ENCODE results near the gene DNAJC7. TPM values are rescaled to one million over a fixed set of nuclear protein-coding genes. Genes with fewer than 3 reads are reported as not detected.

DNAJC7 gene, protein sequence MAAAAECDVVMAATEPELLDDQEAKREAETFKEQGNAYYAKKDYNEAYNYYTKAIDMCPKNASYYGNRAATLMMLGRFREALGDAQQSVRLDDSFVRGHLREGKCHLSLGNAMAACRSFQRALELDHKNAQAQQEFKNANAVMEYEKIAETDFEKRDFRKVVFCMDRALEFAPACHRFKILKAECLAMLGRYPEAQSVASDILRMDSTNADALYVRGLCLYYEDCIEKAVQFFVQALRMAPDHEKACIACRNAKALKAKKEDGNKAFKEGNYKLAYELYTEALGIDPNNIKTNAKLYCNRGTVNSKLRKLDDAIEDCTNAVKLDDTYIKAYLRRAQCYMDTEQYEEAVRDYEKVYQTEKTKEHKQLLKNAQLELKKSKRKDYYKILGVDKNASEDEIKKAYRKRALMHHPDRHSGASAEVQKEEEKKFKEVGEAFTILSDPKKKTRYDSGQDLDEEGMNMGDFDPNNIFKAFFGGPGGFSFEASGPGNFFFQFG
- 46.3 TPM for total RNA-seq

GRCh38 chr17:42016941-42017865 lies at the start of gene DNAJC7:
Gene DNAJC7 (minus strand): TSS chr17:42017439. CDS start chr17:42017416, 23 bp downstream.
- DNase-seq (ENCODE audit: low read depth in 2 of 3, low spot score in 2 of 3) = peak; percentile 67 to 95 (median 94)

- DNase-seq (ENCODE audit: low read depth in 2 of 3, low spot score in 2 of 3) = no peak
Measured at GRCh38 chr17:42065201-42065600, 48.0 kb upstream of the DNAJC7 start.

- DNase-seq (ENCODE audit: low read depth in 2 of 3, low spot score in 2 of 3) = no peak
Measured at GRCh38 chr17:42062681-42063080, 45.4 kb upstream of the DNAJC7 start.

- DNase-seq (ENCODE audit: low read depth in 2 of 3, low spot score in 2 of 3) = no peak
Measured at GRCh38 chr17:42061646-42062487, 44.6 kb upstream of the DNAJC7 start.

- DNase-seq (ENCODE audit: low read depth in 2 of 3, low spot score in 2 of 3) = no peak
Measured at GRCh38 chr17:42060231-42060630, 43.0 kb upstream of the DNAJC7 start.

DNA sequence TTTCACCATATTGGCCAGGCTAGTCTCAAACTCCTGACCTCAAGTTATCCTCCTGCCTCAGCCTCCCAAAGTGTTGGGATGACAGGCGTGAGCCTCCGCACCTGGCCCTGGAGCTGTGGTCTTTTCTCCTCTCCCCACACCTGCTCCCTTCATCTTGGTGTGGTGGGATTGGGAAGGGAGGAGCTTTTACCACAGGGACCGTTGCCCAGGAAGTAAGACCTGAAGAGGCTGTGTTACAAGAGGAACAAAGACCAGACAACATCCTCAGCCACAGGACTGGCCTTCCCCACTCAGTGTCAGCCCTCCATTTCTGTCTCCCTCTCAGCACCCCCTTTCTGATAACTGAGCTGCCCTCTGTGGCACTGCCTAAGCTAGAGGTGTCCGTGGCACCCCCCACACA lies 42.6 kb upstream of the DNAJC7 start:
- no peak for DNase-seq (ENCODE audit: low read depth in 2 of 3, low spot score in 2 of 3)

GRCh38 chr17:42058063-42058462 lies 40.8 kb upstream of the DNAJC7 start:
- DNase-seq (ENCODE audit: low read depth in 2 of 3, low spot score in 2 of 3) = no peak

GRCh38 chr17:42056635-42057034 lies 39.4 kb upstream of the DNAJC7 start:
- no peak for DNase-seq (ENCODE audit: low read depth in 2 of 3, low spot score in 2 of 3)

GRCh38 chr17:42055496-42055895 lies 38.3 kb upstream of the DNAJC7 start:
- DNase-seq (ENCODE audit: low read depth in 2 of 3, low spot score in 2 of 3) = no peak

DNA sequence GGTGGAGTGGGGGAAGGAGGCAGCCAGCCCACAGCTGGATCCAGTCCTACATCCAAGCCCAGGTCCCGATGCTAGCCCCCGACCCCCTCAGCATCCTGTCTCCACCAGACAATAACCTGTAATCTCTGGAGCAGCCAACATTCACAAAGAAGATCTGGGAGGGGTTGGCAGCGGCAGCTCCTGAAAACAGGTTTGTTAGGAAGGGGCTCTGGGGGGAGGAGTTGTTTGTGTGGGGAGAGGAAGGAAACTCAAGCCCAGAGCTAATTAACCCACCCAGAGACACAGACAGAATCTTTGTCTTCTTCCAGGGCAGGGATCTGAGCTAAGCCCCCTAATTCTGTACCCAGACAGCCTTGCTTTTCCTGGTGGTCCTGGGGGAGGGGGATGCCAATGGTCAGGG lies 37.8 kb upstream of the DNAJC7 start:
- DNase-seq (ENCODE audit: low read depth in 2 of 3, low spot score in 2 of 3) = no peak

DNA sequence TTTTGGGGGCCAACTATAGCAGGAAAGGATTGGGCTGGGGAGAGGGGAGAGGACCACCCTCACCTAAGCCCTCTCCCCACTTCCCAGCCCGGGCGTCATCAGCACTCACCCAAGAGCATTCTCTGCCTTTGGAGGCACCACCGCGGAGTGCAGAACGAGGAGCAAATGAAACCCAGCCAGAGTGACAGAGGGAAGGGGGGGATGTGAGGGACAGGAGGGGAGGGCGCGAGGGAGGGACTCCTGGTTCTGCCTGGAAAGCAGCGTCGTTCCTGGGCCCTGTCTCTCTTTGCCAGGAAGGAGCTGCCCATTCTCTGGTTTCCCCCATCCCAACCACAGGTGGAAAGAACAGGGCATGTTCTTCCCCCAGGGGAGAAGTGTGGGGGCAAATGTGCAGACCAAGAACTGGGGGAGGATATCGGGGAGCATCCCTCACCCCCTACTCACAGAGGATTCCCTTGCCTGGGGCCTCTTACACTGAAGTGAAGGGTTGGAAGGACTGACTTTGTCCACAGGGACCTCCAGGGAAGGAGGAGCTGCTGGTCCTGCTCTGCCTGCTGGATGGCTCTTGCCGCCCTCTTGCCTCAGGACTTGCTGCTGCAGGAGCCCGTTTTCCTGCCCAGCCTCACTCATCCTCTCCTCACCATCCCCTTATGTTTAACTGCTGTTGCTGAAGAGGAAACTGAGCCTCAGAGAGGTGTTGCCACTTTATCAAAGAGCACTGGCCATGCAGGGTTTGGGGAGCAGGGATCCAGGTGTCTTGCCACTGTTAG lies 36.7 kb upstream of the DNAJC7 start:
- DNase-seq (ENCODE audit: low read depth in 2 of 3, low spot score in 2 of 3) = no peak

- DNase-seq (ENCODE audit: low read depth in 2 of 3, low spot score in 2 of 3) = no peak
Measured at GRCh38 chr17:42052346-42052877, 35.2 kb upstream of the DNAJC7 start.

GRCh38 chr17:42051645-42052044 lies 34.4 kb upstream of the DNAJC7 start:
- DNase-seq (ENCODE audit: low read depth in 2 of 3, low spot score in 2 of 3) = no peak

DNA sequence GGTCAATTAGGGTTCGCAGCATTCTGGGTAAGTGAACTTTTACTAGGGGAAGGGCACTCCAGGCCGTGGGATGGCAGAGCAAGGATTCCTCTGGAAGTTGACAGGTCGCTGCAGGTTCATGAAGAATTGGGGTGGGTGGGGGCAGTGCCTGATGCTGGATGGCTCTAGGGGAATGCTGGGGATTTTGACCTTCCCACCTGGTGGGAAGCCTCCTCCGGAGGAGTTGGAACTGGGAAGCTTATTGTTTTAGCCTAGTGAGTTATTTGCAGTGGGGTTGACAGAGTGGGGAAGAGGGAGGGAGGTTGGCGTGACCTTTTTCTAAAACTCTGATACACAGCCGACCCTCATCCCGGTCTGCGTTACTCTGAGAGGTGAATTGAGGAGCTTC lies 33.8 kb upstream of the DNAJC7 start:
- no peak for DNase-seq (ENCODE audit: low read depth in 2 of 3, low spot score in 2 of 3)

DNA sequence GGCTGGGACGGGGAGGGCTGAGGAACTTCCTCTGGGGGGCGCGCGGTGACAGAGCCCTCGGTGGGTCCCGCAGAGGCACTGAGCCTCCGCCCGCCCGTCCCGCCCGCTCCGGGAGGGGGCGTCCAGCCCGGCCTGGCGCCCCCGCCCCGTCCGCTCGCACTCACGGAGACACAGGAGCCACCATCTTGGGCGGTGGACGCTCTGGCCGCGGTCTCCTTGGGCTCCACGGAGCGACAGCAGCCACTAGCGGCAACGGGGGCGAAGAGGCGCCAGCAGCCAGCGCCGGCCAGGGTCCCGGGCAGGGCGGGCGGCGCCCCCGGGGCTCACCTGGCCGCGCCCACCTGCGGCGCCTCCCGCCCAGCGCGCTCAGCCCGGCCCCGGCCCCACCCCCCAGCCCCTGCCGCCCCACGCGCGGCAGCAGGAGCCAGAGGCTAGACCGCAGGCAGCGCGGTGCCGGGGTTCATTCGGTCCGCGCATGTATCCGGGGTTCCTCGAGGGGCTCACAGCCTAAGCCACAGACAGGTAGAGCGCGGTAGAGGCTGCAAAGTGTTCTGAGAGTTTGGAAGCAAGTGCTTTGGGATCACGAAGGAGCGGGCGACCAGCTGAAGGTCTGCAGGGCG lies 33.3 kb upstream of the DNAJC7 start, which contains the start of gene C17orf113:
Gene C17orf113 (minus strand): TSS at position 209 of the 620 bp plus-strand sequence. CDS start 7,225 bp downstream, outside the sequence.
- DNase-seq (ENCODE audit: low read depth in 2 of 3, low spot score in 2 of 3) = peak; percentile 28 to 77 (median 70)

- DNase-seq (ENCODE audit: low read depth in 2 of 3, low spot score in 2 of 3) = no peak
Measured at GRCh38 chr17:42049834-42050392, 32.7 kb upstream of the DNAJC7 start.

GRCh38 chr17:42047343-42047742 lies 30.1 kb upstream of the DNAJC7 start:
- no peak for DNase-seq (ENCODE audit: low read depth in 2 of 3, low spot score in 2 of 3)

DNA sequence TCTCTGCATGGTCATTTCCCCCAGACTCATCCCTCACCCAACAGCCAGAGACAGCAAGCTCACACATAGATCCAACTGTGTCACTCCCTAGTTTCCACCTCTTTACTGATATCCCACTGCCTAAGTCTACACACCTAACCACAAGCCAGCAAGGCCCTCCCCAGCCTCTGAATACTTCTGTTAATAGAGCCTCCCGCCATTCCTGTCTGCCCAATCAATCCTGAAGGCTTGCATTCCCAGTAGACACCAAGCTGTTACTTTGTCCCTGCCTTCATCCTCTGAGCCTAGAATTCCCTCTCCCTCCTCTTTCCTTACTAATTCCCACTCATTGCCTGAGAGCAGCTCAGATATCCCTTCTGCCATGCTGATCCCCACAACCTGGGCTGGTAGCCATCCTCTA lies 28.5 kb upstream of the DNAJC7 start:
- DNase-seq (ENCODE audit: low read depth in 2 of 3, low spot score in 2 of 3) = no peak

Data from hematopoietic multipotent progenitor cell (in vitro differentiated cells).